KMS-11 (cell line): ENCODE results near the gene NRG2.
A peak's percentile ranks its signal among the peaks of the same experiment; 100 is the strongest.

Experiments used
- H2AFZ ChIP-seq: fragments of 200-600 bp; sonication (generic); 2 replicates; pipeline ENCODE4 v1.6.1; 2016; ENCODE audit warnings: antibody characterized with exemption, mixed run types, low read depth
- H3K27ac ChIP-seq: fragments of 200-600 bp; sonication (generic); 2 replicates; pipeline ENCODE4 v1.6.1; 2016; ENCODE audit warnings: mild to moderate bottlenecking, mixed run types
- H3K27me3 ChIP-seq: fragments of 200-600 bp; sonication (generic); 2 replicates; pipeline ENCODE4 v1.6.1; 2017; ENCODE audit warnings: mild to moderate bottlenecking, low read depth, mixed run types, moderate library complexity; ENCODE audit not compliant: insufficient read depth
- H3K36me3 ChIP-seq: fragments of 200-600 bp; sonication (generic); 2 replicates; pipeline ENCODE4 v1.6.1; 2017; ENCODE audit warnings: mild to moderate bottlenecking, mixed run types; ENCODE audit not compliant: insufficient read depth
- H3K4me1 ChIP-seq: fragments of 200-600 bp; sonication (generic); 2 replicates; pipeline ENCODE4 v1.6.1; 2016; ENCODE audit warnings: mild to moderate bottlenecking, low read depth, mixed run types; ENCODE audit not compliant: poor library complexity, severe bottlenecking
- H3K4me2 ChIP-seq: fragments of 200-600 bp; sonication (generic); 2 replicates; pipeline ENCODE4 v1.7.0; 2016; ENCODE audit warnings: mild to moderate bottlenecking, mixed run types
- H3K4me3 ChIP-seq: fragments of 200-600 bp; sonication (generic); IDR thresholded peaks from 2 replicates; pipeline ENCODE4 v1.6.1; 2017; ENCODE audit warnings: low read depth, low read length, mixed read lengths; ENCODE audit not compliant: insufficient read depth
- H3K79me2 ChIP-seq: fragments of 200-600 bp; sonication (generic); 2 replicates; pipeline ENCODE4 v1.6.1; 2016; ENCODE audit warnings: low read depth, mixed run types; ENCODE audit not compliant: insufficient read depth
- H3K9ac ChIP-seq: fragments of 200-600 bp; sonication (generic); 2 replicates; pipeline ENCODE4 v1.6.1; 2016; ENCODE audit warnings: mild to moderate bottlenecking, mixed run types
- H4K20me1 ChIP-seq: fragments of 200-600 bp; sonication (generic); 2 replicates; pipeline ENCODE4 v1.6.1; 2016; ENCODE audit warnings: mild to moderate bottlenecking, mixed run types; ENCODE audit not compliant: insufficient read depth
- TF ChIP-seq, protein P1 (sequence below): fragments of 200-600 bp; sonication (generic); conservative IDR thresholded peaks from 2 replicates; pipeline ENCODE4 v1.6.1; 2017; ENCODE audit warnings: low read depth, mild to moderate bottlenecking, antibody characterized with exemption, low read length, moderate library complexity, mixed read lengths

Gene NRG2

DNA sequence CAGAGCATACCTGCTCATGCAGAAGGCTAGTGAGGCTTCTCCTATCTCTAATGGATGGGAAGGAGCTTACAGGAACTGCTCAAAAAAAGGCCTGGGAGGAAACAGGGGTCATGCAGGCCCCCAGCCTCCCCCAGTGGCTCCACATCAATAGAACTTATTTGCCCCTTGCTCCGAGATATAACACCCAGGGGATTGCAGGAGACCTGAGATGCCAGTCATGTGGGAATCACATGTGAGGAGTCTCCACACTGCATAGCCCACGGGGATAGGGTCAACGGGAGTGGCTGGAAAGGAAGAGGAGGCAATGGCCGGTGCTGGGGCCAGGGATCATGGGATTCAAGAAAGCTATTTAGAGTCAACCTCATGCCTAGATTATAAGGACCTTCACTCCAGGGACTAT is 76.2 kb downstream of the NRG2 start:
- no peak overlapping the region for H3K4me3 ChIP-seq
- H3K27ac ChIP-seq = no peak overlapping the region
- no peaks in the 10 kb centered on the region for H3K36me3 ChIP-seq
- TF ChIP-seq, protein P1, sequence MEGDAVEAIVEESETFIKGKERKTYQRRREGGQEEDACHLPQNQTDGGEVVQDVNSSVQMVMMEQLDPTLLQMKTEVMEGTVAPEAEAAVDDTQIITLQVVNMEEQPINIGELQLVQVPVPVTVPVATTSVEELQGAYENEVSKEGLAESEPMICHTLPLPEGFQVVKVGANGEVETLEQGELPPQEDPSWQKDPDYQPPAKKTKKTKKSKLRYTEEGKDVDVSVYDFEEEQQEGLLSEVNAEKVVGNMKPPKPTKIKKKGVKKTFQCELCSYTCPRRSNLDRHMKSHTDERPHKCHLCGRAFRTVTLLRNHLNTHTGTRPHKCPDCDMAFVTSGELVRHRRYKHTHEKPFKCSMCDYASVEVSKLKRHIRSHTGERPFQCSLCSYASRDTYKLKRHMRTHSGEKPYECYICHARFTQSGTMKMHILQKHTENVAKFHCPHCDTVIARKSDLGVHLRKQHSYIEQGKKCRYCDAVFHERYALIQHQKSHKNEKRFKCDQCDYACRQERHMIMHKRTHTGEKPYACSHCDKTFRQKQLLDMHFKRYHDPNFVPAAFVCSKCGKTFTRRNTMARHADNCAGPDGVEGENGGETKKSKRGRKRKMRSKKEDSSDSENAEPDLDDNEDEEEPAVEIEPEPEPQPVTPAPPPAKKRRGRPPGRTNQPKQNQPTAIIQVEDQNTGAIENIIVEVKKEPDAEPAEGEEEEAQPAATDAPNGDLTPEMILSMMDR = no peak
- no peak overlapping the region for H3K4me2 ChIP-seq
- H3K9ac ChIP-seq = no peak overlapping the region
- H3K27me3 ChIP-seq = no peaks in the 10 kb centered on the region
- 0 out of 2 replicates have a peak, but pooled peaks cover 10% of the 10 kb centered on the region for H4K20me1 ChIP-seq
- H3K4me1 ChIP-seq = peaks cover 34% of the 10 kb centered on the region
- H2AFZ ChIP-seq = no peak overlapping the region
- H3K79me2 ChIP-seq = 0 out of 2 replicates have a peak, but pooled peaks cover 7% of the 10 kb centered on the region

DNA sequence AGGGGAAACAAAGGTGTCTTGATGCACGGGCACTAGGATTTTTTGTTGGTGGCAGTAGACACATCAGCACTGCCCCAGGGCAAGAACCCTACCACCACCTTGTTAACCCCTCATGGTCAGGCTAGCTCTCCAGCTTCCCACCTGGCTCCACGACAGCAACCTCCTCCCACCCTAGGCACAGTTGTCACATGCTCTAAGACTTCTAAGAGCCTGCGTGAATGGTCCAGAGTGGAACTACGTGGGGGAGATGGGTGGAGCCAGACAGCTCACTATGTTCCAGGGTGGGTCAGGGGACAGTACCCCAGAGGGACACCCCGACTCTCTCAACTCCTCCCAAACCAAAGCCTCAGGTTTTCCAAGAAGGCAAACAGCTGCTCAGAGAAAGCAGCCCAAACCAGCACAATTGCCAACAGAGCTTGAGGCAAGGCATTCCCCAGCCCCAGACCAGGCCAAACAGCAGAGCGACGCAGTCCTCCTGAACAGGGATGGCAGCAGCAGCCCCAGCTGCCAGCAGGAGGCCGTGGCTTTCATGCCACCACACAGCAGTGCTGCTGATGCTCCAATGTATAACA is 78.0 kb downstream of the NRG2 start:
- Histone ChIP-seq H3K4me2 (no peak overlapping the region), H3K4me3 (no peak overlapping the region), H3K36me3 (no peaks in the 10 kb centered on the region), H2AFZ (no peak overlapping the region), H3K4me1 (peaks cover 50% of the 10 kb centered on the region), H3K27ac (no peak overlapping the region), H3K27me3 (no peaks in the 10 kb centered on the region), H3K9ac (no peak overlapping the region), H4K20me1 (0 out of 2 replicates have a peak, but pooled peaks cover 10% of the 10 kb centered on the region), H3K79me2 (peaks cover 12% of the 10 kb centered on the region; the same call in 1 of the 2 replicates)
- TF ChIP-seq, protein P1 = no peak

DNA sequence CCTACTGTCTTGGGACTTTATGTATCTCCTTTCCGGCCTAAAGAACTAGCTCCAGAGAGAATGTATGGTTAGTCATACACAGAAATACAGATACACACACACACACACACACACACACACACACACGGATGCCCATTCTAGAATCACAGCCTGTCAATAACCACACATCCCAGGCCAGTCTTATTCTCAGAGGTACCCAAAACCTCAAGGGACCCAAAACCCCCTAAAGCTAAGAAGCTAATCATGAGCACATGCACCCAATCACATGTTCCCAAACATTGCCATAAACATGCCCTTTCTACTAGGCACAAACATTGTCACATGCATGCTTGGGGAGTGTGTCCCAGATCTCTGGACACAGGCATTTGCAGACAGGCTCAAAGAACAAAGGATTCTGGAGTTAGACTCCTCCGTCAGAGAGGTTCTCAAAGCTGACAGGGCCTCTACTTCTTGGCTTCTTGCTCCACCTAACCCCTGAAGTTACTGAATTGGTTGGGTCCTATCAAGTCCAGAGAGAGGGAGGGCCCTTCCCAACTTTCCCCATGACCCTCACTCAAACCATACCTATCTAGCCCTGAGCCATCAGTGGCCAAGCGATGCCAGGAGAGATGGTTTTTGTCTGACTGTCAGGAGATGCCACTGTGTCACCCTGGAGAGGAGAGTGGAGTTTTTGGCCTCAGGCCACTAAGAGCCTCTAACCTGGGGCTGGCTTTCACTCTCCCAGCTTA is 78.7 kb downstream of the NRG2 start:
- no peaks in the 10 kb centered on the region for H3K36me3 ChIP-seq
- no peak overlapping the region for H3K27ac ChIP-seq
- no peak overlapping the region for H2AFZ ChIP-seq
- no peak overlapping the region for H3K9ac ChIP-seq
- no peak overlapping the region for H3K4me2 ChIP-seq
- 0 out of 2 replicates have a peak, but pooled peaks cover 10% of the 10 kb centered on the region for H4K20me1 ChIP-seq
- H3K4me1 ChIP-seq = peaks cover 53% of the 10 kb centered on the region
- H3K79me2 ChIP-seq = peaks cover 14% of the 10 kb centered on the region; the same call in 1 of the 2 replicates
- no peaks in the 10 kb centered on the region for H3K27me3 ChIP-seq
- TF ChIP-seq, protein P1 = no peak
- no peak overlapping the region for H3K4me3 ChIP-seq

DNA sequence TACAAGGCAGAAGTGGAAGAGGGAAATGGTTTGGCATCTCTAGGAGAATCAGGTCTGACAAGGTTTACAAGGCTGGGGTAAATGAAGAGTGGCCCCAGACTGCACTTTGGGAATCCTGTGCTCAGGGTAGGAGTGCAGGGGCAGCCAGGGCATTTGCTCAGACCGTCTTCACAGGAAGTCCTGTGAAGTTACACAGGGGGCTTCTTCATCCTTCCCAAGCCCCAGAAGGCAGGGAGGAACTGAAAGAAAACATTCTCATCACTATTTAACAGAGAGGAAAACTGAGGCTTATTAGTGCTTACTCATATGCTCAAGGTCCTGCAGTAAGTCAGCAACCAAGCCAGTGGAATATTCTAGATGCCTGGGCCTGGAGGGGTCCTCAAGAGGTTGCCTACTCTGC is 80.7 kb downstream of the NRG2 start:
- no peak overlapping the region for H2AFZ ChIP-seq
- H3K4me3 ChIP-seq = no peak overlapping the region
- no peaks in the 10 kb centered on the region for H3K27me3 ChIP-seq
- H3K27ac ChIP-seq = no peak overlapping the region; the same call in 1 of the 2 replicates
- H3K4me2 ChIP-seq = peak overlapping the region; percentile 80
- H4K20me1 ChIP-seq = 0 out of 2 replicates have a peak, but pooled peaks cover 11% of the 10 kb centered on the region
- no peak overlapping the region for H3K9ac ChIP-seq
- no peaks in the 10 kb centered on the region for H3K36me3 ChIP-seq
- TF ChIP-seq, protein P1 = no peak
- H3K79me2 ChIP-seq = peaks cover 6% of the 10 kb centered on the region; the same call in 1 of the 2 replicates
- peaks cover 45% of the 10 kb centered on the region for H3K4me1 ChIP-seq
